ENCODE results near the gene CCER1.
"Not testable (repeated sequence)": the region's sequence is repeated elsewhere in the genome, so short reads cannot be mapped to it uniquely, and the experiment has no call there.

The CCER1 gene

GRCh38 chr12:90954921-90955320 lies at the start of gene CCER1:
Gene CCER1, minus strand, starts transcription at chr12:90955176. Its CDS starts 434 bp downstream, at chr12:90954742.
- DNase-seq = no peak

GRCh38 chr12:91003737-91004136 lies 48.8 kb upstream of the CCER1 start:
- no peak for DNase-seq

- DNase-seq = no peak
Measured at GRCh38 chr12:91001306-91001705, 46.3 kb upstream of the CCER1 start.

GRCh38 chr12:90999966-91000365 lies 45.0 kb upstream of the CCER1 start:
- no peak for DNase-seq

- DNase-seq = no peak
Measured at GRCh38 chr12:90999527-90999926, 44.6 kb upstream of the CCER1 start.

GRCh38 chr12:90995010-90995409 lies 40.0 kb upstream of the CCER1 start:
- DNase-seq = no peak

GRCh38 chr12:90991952-90992465 lies 37.0 kb upstream of the CCER1 start:
- no peak for DNase-seq

GRCh38 chr12:90990611-90991010 lies 35.6 kb upstream of the CCER1 start:
- no peak for DNase-seq

- DNase-seq = no peak
Measured at GRCh38 chr12:90989686-90990111, 34.7 kb upstream of the CCER1 start.

GRCh38 chr12:90987520-90987919 lies 32.5 kb upstream of the CCER1 start:
- no peak for DNase-seq

GRCh38 chr12:90987101-90987500 lies 32.1 kb upstream of the CCER1 start:
- no peak for DNase-seq

GRCh38 chr12:90985331-90985730 lies 30.4 kb upstream of the CCER1 start:
- DNase-seq = not testable (repeated sequence)

- DNase-seq = no peak
Measured at GRCh38 chr12:90984114-90984513, 29.1 kb upstream of the CCER1 start.

GRCh38 chr12:90982170-90982569 lies 27.2 kb upstream of the CCER1 start:
- no peak for DNase-seq

GRCh38 chr12:90979951-90980350 lies 25.0 kb upstream of the CCER1 start:
- DNase-seq = no peak

GRCh38 chr12:90979019-90979418 lies 24.0 kb upstream of the CCER1 start:
- no peak for DNase-seq

- no peak for DNase-seq
Measured at GRCh38 chr12:90978117-90978770, 23.3 kb upstream of the CCER1 start.

- DNase-seq = no peak
Measured at GRCh38 chr12:90977224-90977623, 22.2 kb upstream of the CCER1 start.

- no peak for DNase-seq
Measured at GRCh38 chr12:90974286-90974685, 19.3 kb upstream of the CCER1 start.

- no peak for DNase-seq
Measured at GRCh38 chr12:90972226-90972625, 17.2 kb upstream of the CCER1 start.

- DNase-seq = no peak
Measured at GRCh38 chr12:90970911-90971310, 15.9 kb upstream of the CCER1 start.

GRCh38 chr12:90970471-90970870 lies 15.5 kb upstream of the CCER1 start:
- no peak for DNase-seq

- DNase-seq = no peak
Measured at GRCh38 chr12:90969851-90970250, 14.9 kb upstream of the CCER1 start.

- no peak for DNase-seq
Measured at GRCh38 chr12:90969346-90969745, 14.4 kb upstream of the CCER1 start.

- no peak for DNase-seq
Measured at GRCh38 chr12:90965204-90965603, 10.2 kb upstream of the CCER1 start.

All from CD4-positive, alpha-beta T cell treated with Interferon gamma for 1 hour (primary cell).